WTC11 (cell line): ENCODE data around the gene ZC3H12D. TPM values are rescaled to one million over a fixed set of nuclear protein-coding genes. Genes with fewer than 3 reads are reported as not detected.

Experiments
- ATAC-seq: fragments of 200-7000 bp; cut with Tn5 transposase; 2 replicates; pipeline ENCODE4 v1.10.0; 2021; ENCODE audit warnings: mild to moderate bottlenecking, moderate library complexity
- CTCF ChIA-PET: fragments of 300-600 bp; sonication (Branson Sonifier 250); formaldehyde crosslinking; loops from one replicate; lab custom pipeline; 2021; ENCODE audit warnings: antibody characterized with exemption; lab: Charles Lee
- POLR2A ChIA-PET: fragments of 350-600 bp; sonication (Branson Sonifier 250); formaldehyde crosslinking; loops from one replicate; lab custom pipeline; 2021; ENCODE audit warnings: antibody characterized with exemption; lab: Charles Lee
- DNase-seq: peaks from one replicate; pipeline ENCODE4 v3.0.0; 2021; ENCODE audit warnings: low spot score
- H3K27ac Mint-ChIP-seq: 2 replicates; pipeline ENCODE4 v1.8.0; 2021; ENCODE audit warnings: mixed read lengths
- H3K27me3 Mint-ChIP-seq: 2 replicates; pipeline ENCODE4 v1.8.0; 2021; ENCODE audit warnings: low read depth, mild to moderate bottlenecking, moderate library complexity, mixed read lengths
- H3K36me3 Mint-ChIP-seq: 2 replicates; pipeline ENCODE4 v1.8.0; 2021; ENCODE audit warnings: mixed read lengths
- H3K4me1 Mint-ChIP-seq: 2 replicates; pipeline ENCODE4 v1.8.0; 2022; ENCODE audit warnings: mixed read lengths
- H3K4me3 Mint-ChIP-seq: 2 replicates; pipeline ENCODE4 v1.8.0; 2021; ENCODE audit warnings: mild to moderate bottlenecking, moderate library complexity, mixed read lengths
- H3K9me3 Mint-ChIP-seq: 2 replicates; pipeline ENCODE4 v1.8.0; 2021; ENCODE audit warnings: mixed read lengths
- CREM ChIP-seq: sonication (generic); formaldehyde crosslinking; IDR thresholded peaks from 2 replicates; pipeline ENCODE4 v1.8.1; 2022; ENCODE audit warnings: mild to moderate bottlenecking, missing genetic modification reagents, moderate library complexity
- ETV6 ChIP-seq: sonication (generic); formaldehyde crosslinking; IDR thresholded peaks from 2 replicates; pipeline ENCODE4 v1.8.1; 2022; ENCODE audit warnings: mild to moderate bottlenecking, missing genetic modification reagents
- GRHL2 ChIP-seq: fragments of 250-450 bp; sonication (Bioruptor Pico); IDR thresholded peaks from 2 replicates; pipeline ENCODE4 v1.8.0; 2022; ENCODE audit warnings: mild to moderate bottlenecking, moderate library complexity; ENCODE audit not compliant: insufficient replicate concordance, severe bottlenecking
- NFYB ChIP-seq: sonication (generic); formaldehyde crosslinking; conservative IDR thresholded peaks from 2 replicates; pipeline ENCODE4 v1.8.0; 2022; ENCODE audit warnings: low read depth, missing genetic modification reagents
- ZBTB21 ChIP-seq: sonication (generic); formaldehyde crosslinking; IDR thresholded peaks from 2 replicates; pipeline ENCODE4 v1.8.1; 2023; ENCODE audit warnings: mild to moderate bottlenecking, missing genetic modification reagents, borderline replicate concordance
- ZNF138 ChIP-seq: sonication (generic); formaldehyde crosslinking; conservative IDR thresholded peaks from 2 replicates; pipeline ENCODE4 v1.8.1; 2022; ENCODE audit warnings: mild to moderate bottlenecking, moderate library complexity, missing genetic modification reagents
- ZNF317 ChIP-seq: sonication (generic); formaldehyde crosslinking; IDR thresholded peaks from 2 replicates; pipeline ENCODE4 v1.8.1; 2023; ENCODE audit warnings: low read depth, mild to moderate bottlenecking, moderate library complexity, missing genetic modification reagents, borderline replicate concordance
- ZNF416 ChIP-seq: fragments of 250-450 bp; sonication (Bioruptor Pico); IDR thresholded peaks from 2 replicates; pipeline ENCODE4 v1.9.0; 2021; ENCODE audit warnings: mild to moderate bottlenecking, inconsistent platforms
- ZNF423 ChIP-seq: fragments of 250-450 bp; sonication (Bioruptor Pico); IDR thresholded peaks from 2 replicates; pipeline ENCODE4 v2.1.2; 2022; ENCODE audit warnings: mild to moderate bottlenecking, moderate library complexity
- ZNF671 ChIP-seq: fragments of 250-450 bp; sonication (Bioruptor Pico); IDR thresholded peaks from 2 replicates; pipeline ENCODE4 v1.8.0; 2021; ENCODE audit warnings: mild to moderate bottlenecking
- total RNA-seq: library from RNA; stranded (reverse); gene quantifications from 3 replicates; pipeline ENCODE4 v1.2.3, GENCODE V29; 2021
- TF ChIP-seq, protein P1 (sequence below): sonication (generic); formaldehyde crosslinking; conservative IDR thresholded peaks from 2 replicates; pipeline ENCODE4 v1.8.1; 2023; ENCODE audit warnings: mild to moderate bottlenecking, low read depth, missing genetic modification reagents, moderate library complexity
- TF ChIP-seq, protein P2 (sequence below): sonication (generic); formaldehyde crosslinking; IDR thresholded peaks from 2 replicates; pipeline ENCODE4 v1.8.1; 2023; ENCODE audit warnings: mild to moderate bottlenecking, missing genetic modification reagents, moderate library complexity
- TF ChIP-seq, protein P3 (sequence below): sonication (generic); formaldehyde crosslinking; IDR thresholded peaks from 2 replicates; pipeline ENCODE4 v1.8.0; 2022; ENCODE audit warnings: mild to moderate bottlenecking, missing genetic modification reagents
- TF ChIP-seq, protein P4 (sequence below): fragments of 250-450 bp; sonication (Bioruptor Pico); IDR thresholded peaks from 2 replicates; pipeline ENCODE4 v2.1.2; 2022; ENCODE audit warnings: mild to moderate bottlenecking, moderate library complexity
- TF ChIP-seq, protein P5 (sequence below): fragments of 200-600 bp; IDR thresholded peaks from 2 replicates; pipeline ENCODE4 v1.8.0; 2022; ENCODE audit warnings: antibody characterized with exemption
- TF ChIP-seq, protein P6 (sequence below): sonication (generic); formaldehyde crosslinking; IDR thresholded peaks from 2 replicates; pipeline ENCODE4 v1.8.0; 2022; ENCODE audit warnings: mild to moderate bottlenecking, missing genetic modification reagents
- TF ChIP-seq, protein P7 (sequence below): sonication (generic); formaldehyde crosslinking; IDR thresholded peaks from 2 replicates; pipeline ENCODE4 v1.8.1; 2022; ENCODE audit warnings: low read depth, mild to moderate bottlenecking, moderate library complexity, missing genetic modification reagents, borderline replicate concordance

ZC3H12D gene
- total RNA-seq, 1 experiment from 2014 or later, result 0.13 TPM

DNA sequence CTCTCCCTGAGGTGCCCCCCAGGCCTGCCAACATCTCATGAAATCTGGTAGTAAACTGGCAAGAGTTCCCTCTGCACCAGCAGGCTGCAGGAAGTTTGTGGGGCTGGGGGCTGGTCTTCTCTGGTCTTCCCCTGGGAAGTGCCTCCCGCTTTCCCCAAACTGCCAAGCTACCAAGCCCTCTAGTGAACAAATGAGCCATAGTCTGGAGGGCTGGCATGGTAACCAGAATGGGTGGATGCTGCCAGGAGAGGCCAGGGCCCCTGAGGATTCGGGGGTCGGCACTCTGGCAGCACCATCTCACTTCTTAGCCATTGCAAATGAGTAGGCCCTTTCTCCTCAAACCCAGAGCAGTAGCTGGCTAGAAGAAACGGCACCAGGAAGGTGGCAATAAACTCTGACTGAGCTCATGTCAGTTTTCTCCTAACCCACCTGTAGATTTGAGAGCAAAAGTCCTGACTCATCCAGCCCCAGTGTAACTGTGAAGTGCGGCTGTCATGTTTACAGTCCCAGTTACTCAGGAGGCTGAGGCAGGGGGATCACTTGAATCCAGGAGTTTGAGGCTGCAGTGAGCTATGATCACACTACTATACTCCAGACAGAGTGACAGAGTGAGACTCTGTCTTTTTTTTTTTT, 35.9 kb downstream of the ZC3H12D start:
- no peaks in the 10 kb centered on the region for H3K4me1 Mint-ChIP-seq
- no peak overlapping the region for H3K4me3 Mint-ChIP-seq
- peaks cover 47% of the 10 kb centered on the region for H3K27me3 Mint-ChIP-seq
- TF ChIP-seq, protein P1, sequence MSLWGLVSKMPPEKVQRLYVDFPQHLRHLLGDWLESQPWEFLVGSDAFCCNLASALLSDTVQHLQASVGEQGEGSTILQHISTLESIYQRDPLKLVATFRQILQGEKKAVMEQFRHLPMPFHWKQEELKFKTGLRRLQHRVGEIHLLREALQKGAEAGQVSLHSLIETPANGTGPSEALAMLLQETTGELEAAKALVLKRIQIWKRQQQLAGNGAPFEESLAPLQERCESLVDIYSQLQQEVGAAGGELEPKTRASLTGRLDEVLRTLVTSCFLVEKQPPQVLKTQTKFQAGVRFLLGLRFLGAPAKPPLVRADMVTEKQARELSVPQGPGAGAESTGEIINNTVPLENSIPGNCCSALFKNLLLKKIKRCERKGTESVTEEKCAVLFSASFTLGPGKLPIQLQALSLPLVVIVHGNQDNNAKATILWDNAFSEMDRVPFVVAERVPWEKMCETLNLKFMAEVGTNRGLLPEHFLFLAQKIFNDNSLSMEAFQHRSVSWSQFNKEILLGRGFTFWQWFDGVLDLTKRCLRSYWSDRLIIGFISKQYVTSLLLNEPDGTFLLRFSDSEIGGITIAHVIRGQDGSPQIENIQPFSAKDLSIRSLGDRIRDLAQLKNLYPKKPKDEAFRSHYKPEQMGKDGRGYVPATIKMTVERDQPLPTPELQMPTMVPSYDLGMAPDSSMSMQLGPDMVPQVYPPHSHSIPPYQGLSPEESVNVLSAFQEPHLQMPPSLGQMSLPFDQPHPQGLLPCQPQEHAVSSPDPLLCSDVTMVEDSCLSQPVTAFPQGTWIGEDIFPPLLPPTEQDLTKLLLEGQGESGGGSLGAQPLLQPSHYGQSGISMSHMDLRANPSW, result no peak
- peaks cover 3% of the 10 kb centered on the region; the same call in 1 of the 2 replicates for H3K9me3 Mint-ChIP-seq
- H3K27ac Mint-ChIP-seq, result no peak overlapping the region
- ChIA-PET POLR2A (no interaction called here), CTCF (interaction anchor here (0.8 kb wide), 1 partner anchor 17 kb away, joined by 3 read pairs; no protein-coding TSS in a partner anchor)
- no peak for ATAC-seq
- no peak for DNase-seq
- no peaks in the 10 kb centered on the region for H3K36me3 Mint-ChIP-seq

DNA sequence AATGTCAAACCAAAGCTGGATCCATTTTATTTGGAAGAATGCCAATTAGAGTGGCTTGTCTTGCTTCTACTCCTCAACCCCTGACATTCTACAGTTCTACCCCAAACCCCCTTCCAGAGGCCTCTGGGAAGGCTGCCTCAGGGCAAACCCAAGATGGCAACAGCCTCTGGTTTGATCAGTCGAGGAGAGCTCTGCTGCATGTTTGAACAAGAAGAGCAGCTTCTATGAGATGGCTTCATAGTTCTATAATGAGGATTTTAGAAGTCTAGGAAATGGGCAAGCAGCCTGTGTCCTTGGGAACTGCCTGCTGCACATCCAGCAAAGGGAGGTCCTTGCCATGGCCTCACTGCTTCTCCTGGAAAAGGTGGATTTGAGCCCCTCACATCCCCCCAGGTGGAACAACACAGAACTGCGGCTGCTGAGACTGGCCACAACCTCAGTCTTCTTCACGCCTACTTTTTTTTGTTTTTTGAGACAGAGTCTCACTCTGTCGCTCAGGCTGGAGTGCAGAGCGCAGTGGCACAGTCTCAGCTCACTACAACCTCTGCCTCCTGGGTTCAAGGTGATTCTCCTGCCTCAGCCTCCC, 37.9 kb downstream of the ZC3H12D start:
- ChIA-PET CTCF (interaction anchor here (1.8 to 2.2 kb wide), 2 partner anchors 15 to 70 kb away, joined by 4 to 13 read pairs; no protein-coding TSS in a partner anchor), POLR2A (no interaction called here)
- H3K36me3 Mint-ChIP-seq, result no peaks in the 10 kb centered on the region
- H3K4me3 Mint-ChIP-seq, result no peak overlapping the region
- no peak for DNase-seq
- no peak for TF ChIP-seq GRHL2 (CRISPR knock-in tag)
- TF ChIP-seq, protein P1, result no peak
- TF ChIP-seq, protein P2, sequence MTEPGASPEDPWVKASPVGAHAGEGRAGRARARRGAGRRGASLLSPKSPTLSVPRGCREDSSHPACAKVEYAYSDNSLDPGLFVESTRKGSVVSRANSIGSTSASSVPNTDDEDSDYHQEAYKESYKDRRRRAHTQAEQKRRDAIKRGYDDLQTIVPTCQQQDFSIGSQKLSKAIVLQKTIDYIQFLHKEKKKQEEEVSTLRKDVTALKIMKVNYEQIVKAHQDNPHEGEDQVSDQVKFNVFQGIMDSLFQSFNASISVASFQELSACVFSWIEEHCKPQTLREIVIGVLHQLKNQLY (CRISPR knock-in tag), result no peak
- no peak for TF ChIP-seq ZBTB21 (CRISPR knock-in tag)
- TF ChIP-seq ZNF671 (CRISPR knock-in tag), result no peak
- no peak for TF ChIP-seq ETV6
- TF ChIP-seq ZNF138 (CRISPR knock-in tag), result no peak
- peaks cover 3% of the 10 kb centered on the region; the same call in 1 of the 2 replicates for H3K9me3 Mint-ChIP-seq
- H3K4me1 Mint-ChIP-seq, result no peaks in the 10 kb centered on the region
- H3K27ac Mint-ChIP-seq, result no peak overlapping the region
- peaks cover 28% of the 10 kb centered on the region for H3K27me3 Mint-ChIP-seq
- peak; percentile 51 for ATAC-seq

DNA sequence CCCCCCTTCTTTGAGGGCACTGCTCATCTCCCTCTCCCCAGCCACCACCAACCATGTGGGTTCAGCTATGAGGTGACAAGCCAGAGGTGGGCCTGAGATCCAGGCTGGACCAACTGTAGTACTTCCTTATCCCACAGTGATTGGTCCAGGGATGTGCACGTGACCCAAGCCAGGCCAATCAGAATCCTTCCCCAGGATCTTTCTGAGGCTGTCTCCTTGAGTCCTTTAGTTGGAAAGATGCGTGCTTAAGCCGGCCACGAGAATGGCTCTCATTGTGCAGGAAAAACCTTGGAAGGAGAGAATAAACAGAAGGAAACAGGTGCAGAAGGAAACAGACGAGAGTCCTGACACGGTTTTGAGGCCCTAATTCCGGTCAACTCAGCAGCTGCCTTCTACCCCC, 39.2 kb downstream of the ZC3H12D start:
- CTCF ChIA-PET, result no interaction called here
- no peak for DNase-seq
- Mint-ChIP-seq H3K4me1 (peaks cover 3% of the 10 kb centered on the region; the same call in 1 of the 2 replicates), H3K27me3 (peaks cover 19% of the 10 kb centered on the region), H3K4me3 (no peak overlapping the region), H3K27ac (no peak overlapping the region), H3K36me3 (no peaks in the 10 kb centered on the region), H3K9me3 (peaks cover 3% of the 10 kb centered on the region; the same call in 1 of the 2 replicates)
- ATAC-seq, result no peak
- POLR2A ChIA-PET, result no interaction called here
- TF ChIP-seq, protein P3, sequence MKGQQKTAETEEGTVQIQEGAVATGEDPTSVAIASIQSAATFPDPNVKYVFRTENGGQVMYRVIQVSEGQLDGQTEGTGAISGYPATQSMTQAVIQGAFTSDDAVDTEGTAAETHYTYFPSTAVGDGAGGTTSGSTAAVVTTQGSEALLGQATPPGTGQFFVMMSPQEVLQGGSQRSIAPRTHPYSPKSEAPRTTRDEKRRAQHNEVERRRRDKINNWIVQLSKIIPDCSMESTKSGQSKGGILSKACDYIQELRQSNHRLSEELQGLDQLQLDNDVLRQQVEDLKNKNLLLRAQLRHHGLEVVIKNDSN (CRISPR knock-in tag), result peak; percentile 28; the same call in 1 of the 2 replicates
- TF ChIP-seq ZNF416, result no peak
- TF ChIP-seq ZBTB21 (CRISPR knock-in tag), result no peak
- no peak for TF ChIP-seq ZNF423 (CRISPR knock-in tag)
- TF ChIP-seq, protein P4, sequence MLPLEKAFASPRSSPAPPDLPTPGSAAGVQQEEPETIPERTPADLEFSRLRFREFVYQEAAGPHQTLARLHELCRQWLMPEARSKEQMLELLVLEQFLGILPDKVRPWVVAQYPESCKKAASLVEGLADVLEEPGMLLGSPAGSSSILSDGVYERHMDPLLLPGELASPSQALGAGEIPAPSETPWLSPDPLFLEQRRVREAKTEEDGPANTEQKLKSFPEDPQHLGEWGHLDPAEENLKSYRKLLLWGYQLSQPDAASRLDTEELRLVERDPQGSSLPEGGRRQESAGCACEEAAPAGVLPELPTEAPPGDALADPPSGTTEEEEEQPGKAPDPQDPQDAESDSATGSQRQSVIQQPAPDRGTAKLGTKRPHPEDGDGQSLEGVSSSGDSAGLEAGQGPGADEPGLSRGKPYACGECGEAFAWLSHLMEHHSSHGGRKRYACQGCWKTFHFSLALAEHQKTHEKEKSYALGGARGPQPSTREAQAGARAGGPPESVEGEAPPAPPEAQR (CRISPR knock-in tag), result no peak
- peak; percentile 34; the same call in 1 of the 2 replicates for TF ChIP-seq NFYB
- TF ChIP-seq, protein P5, sequence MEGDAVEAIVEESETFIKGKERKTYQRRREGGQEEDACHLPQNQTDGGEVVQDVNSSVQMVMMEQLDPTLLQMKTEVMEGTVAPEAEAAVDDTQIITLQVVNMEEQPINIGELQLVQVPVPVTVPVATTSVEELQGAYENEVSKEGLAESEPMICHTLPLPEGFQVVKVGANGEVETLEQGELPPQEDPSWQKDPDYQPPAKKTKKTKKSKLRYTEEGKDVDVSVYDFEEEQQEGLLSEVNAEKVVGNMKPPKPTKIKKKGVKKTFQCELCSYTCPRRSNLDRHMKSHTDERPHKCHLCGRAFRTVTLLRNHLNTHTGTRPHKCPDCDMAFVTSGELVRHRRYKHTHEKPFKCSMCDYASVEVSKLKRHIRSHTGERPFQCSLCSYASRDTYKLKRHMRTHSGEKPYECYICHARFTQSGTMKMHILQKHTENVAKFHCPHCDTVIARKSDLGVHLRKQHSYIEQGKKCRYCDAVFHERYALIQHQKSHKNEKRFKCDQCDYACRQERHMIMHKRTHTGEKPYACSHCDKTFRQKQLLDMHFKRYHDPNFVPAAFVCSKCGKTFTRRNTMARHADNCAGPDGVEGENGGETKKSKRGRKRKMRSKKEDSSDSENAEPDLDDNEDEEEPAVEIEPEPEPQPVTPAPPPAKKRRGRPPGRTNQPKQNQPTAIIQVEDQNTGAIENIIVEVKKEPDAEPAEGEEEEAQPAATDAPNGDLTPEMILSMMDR, result no peak
- TF ChIP-seq, protein P6, sequence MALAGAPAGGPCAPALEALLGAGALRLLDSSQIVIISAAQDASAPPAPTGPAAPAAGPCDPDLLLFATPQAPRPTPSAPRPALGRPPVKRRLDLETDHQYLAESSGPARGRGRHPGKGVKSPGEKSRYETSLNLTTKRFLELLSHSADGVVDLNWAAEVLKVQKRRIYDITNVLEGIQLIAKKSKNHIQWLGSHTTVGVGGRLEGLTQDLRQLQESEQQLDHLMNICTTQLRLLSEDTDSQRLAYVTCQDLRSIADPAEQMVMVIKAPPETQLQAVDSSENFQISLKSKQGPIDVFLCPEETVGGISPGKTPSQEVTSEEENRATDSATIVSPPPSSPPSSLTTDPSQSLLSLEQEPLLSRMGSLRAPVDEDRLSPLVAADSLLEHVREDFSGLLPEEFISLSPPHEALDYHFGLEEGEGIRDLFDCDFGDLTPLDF, result no peak
- TF ChIP-seq CREM (CRISPR knock-in tag), result no peak
- TF ChIP-seq ZNF317 (CRISPR knock-in tag), result no peak
- TF ChIP-seq, protein P7, sequence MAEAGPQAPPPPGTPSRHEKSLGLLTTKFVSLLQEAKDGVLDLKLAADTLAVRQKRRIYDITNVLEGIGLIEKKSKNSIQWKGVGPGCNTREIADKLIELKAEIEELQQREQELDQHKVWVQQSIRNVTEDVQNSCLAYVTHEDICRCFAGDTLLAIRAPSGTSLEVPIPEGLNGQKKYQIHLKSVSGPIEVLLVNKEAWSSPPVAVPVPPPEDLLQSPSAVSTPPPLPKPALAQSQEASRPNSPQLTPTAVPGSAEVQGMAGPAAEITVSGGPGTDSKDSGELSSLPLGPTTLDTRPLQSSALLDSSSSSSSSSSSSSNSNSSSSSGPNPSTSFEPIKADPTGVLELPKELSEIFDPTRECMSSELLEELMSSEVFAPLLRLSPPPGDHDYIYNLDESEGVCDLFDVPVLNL (CRISPR knock-in tag), result no peak
